Activated CD4-positive, alpha-beta T cell treated with anti-CD3 and anti-CD28 coated beads, Interleukin-2, amount 50 U/mL, for 16 hours (primary cell): ENCODE measurements around the gene KCNJ13.
"Not testable (repeated sequence)": the region's sequence is repeated elsewhere in the genome, so short reads cannot be mapped to it uniquely, and the experiment has no call there.

Source experiments
- DNase-seq: peaks from one replicate; pipeline ENCODE4 v3.0.0-alpha.2; 2020

KCNJ13 gene

GRCh38 chr2:232761301-232761907, 15.0 kb downstream of the KCNJ13 start:
- peak; percentile 55 for DNase-seq

GRCh38 chr2:232757905-232758304, 18.5 kb downstream of the KCNJ13 start:
- DNase-seq = peak; percentile 14

GRCh38 chr2:232750135-232750671, 26.2 kb downstream of the KCNJ13 start:
- no peak for DNase-seq

- no peak for DNase-seq
These were observed 27.0 kb downstream of the KCNJ13 start for GRCh38 chr2:232749331-232749730.

- DNase-seq = peak; percentile 10
These were observed 28.3 kb downstream of the KCNJ13 start for GRCh38 chr2:232748038-232748437.

- DNase-seq = no peak
These were observed 31.4 kb downstream of the KCNJ13 start for GRCh38 chr2:232744963-232745362.

GRCh38 chr2:232741972-232742371, 34.4 kb downstream of the KCNJ13 start:
- DNase-seq = no peak

GRCh38 chr2:232741294-232741693, 35.1 kb downstream of the KCNJ13 start:
- DNase-seq = no peak

- DNase-seq = no peak
These were observed 44.9 kb downstream of the KCNJ13 start for GRCh38 chr2:232731470-232731869.

- DNase-seq = no peak
These were observed 47.6 kb downstream of the KCNJ13 start for GRCh38 chr2:232728785-232729184.

- DNase-seq = no peak
These were observed 53.3 kb downstream of the KCNJ13 start for GRCh38 chr2:232723027-232723426.

- DNase-seq = no peak
These were observed 54.5 kb downstream of the KCNJ13 start for GRCh38 chr2:232721882-232722281.

- DNase-seq = no peak
These were observed 55.1 kb downstream of the KCNJ13 start for GRCh38 chr2:232721261-232721660.

- DNase-seq = not testable (repeated sequence)
These were observed 56.3 kb downstream of the KCNJ13 start for GRCh38 chr2:232720056-232720455.
